Ishikawa (cell line): ENCODE results near the gene CEP112.

Experiments
- EGR1 ChIP-seq: IDR thresholded peaks from 2 replicates; pipeline ENCODE4 v1.6.1; 2012
- TCF12 ChIP-seq: IDR thresholded peaks from 2 replicates; pipeline ENCODE4 v1.6.1; 2012; ENCODE audit warnings: low read depth

DNA sequence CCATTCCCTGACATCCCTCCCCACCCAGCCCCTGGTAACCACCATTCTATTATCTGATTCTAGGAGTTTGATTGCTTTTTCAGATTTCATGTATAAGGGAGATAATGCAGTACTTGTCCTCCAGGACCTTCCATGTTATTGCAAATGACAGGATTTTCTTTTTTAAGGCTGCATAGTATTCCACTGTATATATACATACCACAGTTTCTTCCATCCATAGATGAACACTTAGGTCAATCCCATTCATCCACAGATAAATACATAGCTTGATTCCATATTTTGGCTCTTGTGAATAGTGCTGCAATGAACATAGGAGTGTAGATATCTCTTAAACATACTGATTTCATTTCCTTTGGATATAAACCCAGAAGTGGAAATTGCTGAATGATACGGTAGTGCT, 183.3 kb downstream of the CEP112 start:
- TF ChIP-seq TCF12 = no peak
- TF ChIP-seq EGR1 = no peak
